ENCODE data around the gene S100A7. TPM values are rescaled to one million over a fixed set of nuclear protein-coding genes. Genes with fewer than 3 reads are reported as not detected.
A peak's percentile ranks its signal among the peaks of the same experiment; 100 is the strongest.

S100A7 gene
- total RNA-seq, 1 donor from 2014 or later = not detected

DNA sequence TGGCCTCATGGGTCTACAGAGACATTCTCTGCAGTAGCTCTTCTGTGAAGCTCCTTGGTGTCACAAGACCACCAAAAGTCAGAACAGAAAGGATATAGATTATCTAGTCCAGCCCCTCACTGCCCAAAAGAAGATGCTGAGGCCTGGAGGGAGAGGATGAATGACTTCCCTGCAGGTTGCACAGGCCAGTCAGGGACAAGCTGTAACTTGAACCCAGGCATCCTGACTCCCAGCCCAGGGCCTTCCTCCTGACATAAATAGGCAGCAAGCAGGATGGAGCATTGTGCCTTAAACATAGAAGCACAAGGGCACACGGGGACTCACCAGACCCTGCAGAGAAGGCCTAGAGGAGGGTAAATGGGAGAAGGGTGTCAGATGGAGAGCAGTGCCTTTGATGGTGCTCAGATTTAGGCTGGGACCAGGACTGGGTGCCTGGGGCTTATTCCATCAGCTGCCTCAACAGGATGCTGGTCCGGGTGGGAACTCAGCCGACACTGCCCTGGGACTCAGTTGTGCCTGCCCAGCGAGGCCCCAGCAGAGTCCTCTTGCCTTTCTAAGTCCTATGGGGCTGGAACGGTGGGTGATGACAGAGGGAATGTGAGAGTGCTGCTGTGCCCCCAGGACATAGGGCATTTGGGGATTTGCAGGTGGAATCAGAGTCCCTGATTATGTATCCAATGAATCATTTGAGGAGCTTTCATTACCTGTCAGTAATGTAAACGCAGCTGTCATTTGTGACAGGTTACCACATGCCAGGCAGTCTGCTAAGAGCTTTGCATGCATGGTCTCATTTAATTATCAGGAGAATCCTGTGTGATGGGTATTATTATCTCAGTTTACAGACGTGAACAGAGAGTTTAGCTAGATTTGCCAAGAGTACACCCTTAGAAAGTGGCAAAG is 30.9 kb downstream of the S100A7 start:
- TF ChIP-seq CTCF (IDR thresholded peaks at IDR 0.05; ENCODE audit: insufficient read depth, low read length, poor library complexity, severe bottlenecking) = no peak
- Histone ChIP-seq H3K4me3 (ENCODE audit: low read depth, low read length) (no peak overlapping the region), H3K27me3 (ENCODE audit: control insufficient read depth, insufficient read depth, low read length) (no peaks in the 10 kb centered on the region), H3K36me3 (ENCODE audit: control insufficient read depth, insufficient read depth, low read length) (no peaks in the 10 kb centered on the region)
- no peak for DNase-seq (ENCODE audit: low read depth)

- Histone ChIP-seq H3K27me3 (ENCODE audit: control insufficient read depth, insufficient read depth, low read length) (no peaks in the 10 kb centered on the region), H3K4me3 (ENCODE audit: low read depth, low read length) (no peak overlapping the region), H3K36me3 (ENCODE audit: control insufficient read depth, insufficient read depth, low read length) (no peaks in the 10 kb centered on the region)
- DNase-seq (ENCODE audit: low read depth) = no peak
- TF ChIP-seq CTCF (IDR thresholded peaks at IDR 0.05; ENCODE audit: insufficient read depth, low read length, poor library complexity, severe bottlenecking) = no peak
Measured at GRCh38 chr1:153428791-153429190, 31.7 kb downstream of the S100A7 start.

- DNase-seq (ENCODE audit: low read depth) = no peak
- no peak overlapping the region for H3K4me3 ChIP-seq (ENCODE audit: low read depth, low read length)
- no peak for TF ChIP-seq CTCF (IDR thresholded peaks at IDR 0.05; ENCODE audit: insufficient read depth, low read length, poor library complexity, severe bottlenecking)
- H3K36me3 ChIP-seq (ENCODE audit: control insufficient read depth, insufficient read depth, low read length) = no peaks in the 10 kb centered on the region
- H3K27me3 ChIP-seq (ENCODE audit: control insufficient read depth, insufficient read depth, low read length) = no peaks in the 10 kb centered on the region
Measured at GRCh38 chr1:153428073-153428638, 32.3 kb downstream of the S100A7 start.

GRCh38 chr1:153426809-153427208 is 33.6 kb downstream of the S100A7 start:
- Histone ChIP-seq H3K36me3 (ENCODE audit: control insufficient read depth, insufficient read depth, low read length) (no peaks in the 10 kb centered on the region), H3K27me3 (ENCODE audit: control insufficient read depth, insufficient read depth, low read length) (no peaks in the 10 kb centered on the region), H3K4me3 (ENCODE audit: low read depth, low read length) (no peak overlapping the region)
- no peak for TF ChIP-seq CTCF (IDR thresholded peaks at IDR 0.05; ENCODE audit: insufficient read depth, low read length, poor library complexity, severe bottlenecking)
- no peak for DNase-seq (ENCODE audit: low read depth)

DNA sequence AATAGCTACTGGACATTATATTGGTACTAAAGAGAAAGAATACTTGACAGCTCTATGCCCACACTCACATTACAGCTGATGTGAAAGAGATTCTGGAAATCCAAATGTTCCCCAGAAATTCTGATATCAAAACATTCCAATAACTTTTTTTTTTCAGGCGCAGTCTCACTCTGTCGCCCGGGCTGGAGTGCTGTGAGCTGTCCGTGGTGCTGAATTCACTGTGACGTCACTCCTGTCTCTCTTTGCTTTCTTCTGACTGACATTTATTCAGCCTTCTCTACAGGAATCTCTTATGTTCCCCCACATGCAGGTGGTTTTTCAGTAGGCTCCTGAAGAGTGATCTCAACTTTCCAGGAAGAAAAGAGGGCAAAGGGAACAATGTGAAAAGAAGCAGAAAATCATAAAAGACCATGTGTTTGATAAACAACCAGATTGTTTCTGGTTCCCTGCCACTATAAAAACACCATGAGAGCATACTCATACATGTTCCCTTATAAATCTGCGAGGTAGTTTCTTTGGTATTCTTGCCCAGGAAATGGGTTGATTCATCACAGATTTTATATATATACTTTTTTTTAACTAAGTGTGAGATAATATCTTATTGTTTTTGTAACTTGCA is 37.9 kb downstream of the S100A7 start:
- Histone ChIP-seq H3K4me3 (ENCODE audit: low read depth, low read length) (no peak overlapping the region), H3K36me3 (ENCODE audit: control insufficient read depth, insufficient read depth, low read length) (no peaks in the 10 kb centered on the region), H3K27me3 (ENCODE audit: control insufficient read depth, insufficient read depth, low read length) (no peaks in the 10 kb centered on the region)
- peak; percentile 5 for DNase-seq (ENCODE audit: low read depth)
- no peak for TF ChIP-seq CTCF (IDR thresholded peaks at IDR 0.05; ENCODE audit: insufficient read depth, low read length, poor library complexity, severe bottlenecking)

All from kidney epithelial cell (primary cell).